GM12801 (cell line): ENCODE results near the gene PSAP.

Experiments
- CTCF ChIP-seq: IDR thresholded peaks from one replicate; pipeline ENCODE4 v1.5.1; 2011; ENCODE audit warnings: control low read depth; ENCODE audit not compliant: insufficient read length; ENCODE audit errors: extremely low read depth

PSAP gene

GRCh38 chr10:71782917-71783490 is 68.0 kb downstream of the PSAP start:
- TF ChIP-seq CTCF = no peak

- no peak for TF ChIP-seq CTCF
Observed at GRCh38 chr10:71782221-71782916, 68.7 kb downstream of the PSAP start.

GRCh38 chr10:71780719-71781118 is 70.3 kb downstream of the PSAP start:
- no peak for TF ChIP-seq CTCF

- no peak for TF ChIP-seq CTCF
Observed at GRCh38 chr10:71780156-71780555, 70.9 kb downstream of the PSAP start.

- TF ChIP-seq CTCF = no peak
Observed at GRCh38 chr10:71779641-71780040, 71.4 kb downstream of the PSAP start.

GRCh38 chr10:71778071-71778825 is 72.8 kb downstream of the PSAP start:
- TF ChIP-seq CTCF = no peak

- no peak for TF ChIP-seq CTCF
Observed at GRCh38 chr10:71777213-71777985, 73.7 kb downstream of the PSAP start.
